ENCODE measurements around the gene CEP20. TPM values are rescaled to one million over a fixed set of nuclear protein-coding genes. Genes with fewer than 3 reads are reported as not detected.

Gene CEP20
- polyA plus RNA-seq, 1 of the 3 experiments (the other 2 are of a cell fraction): 14.8 TPM

DNA sequence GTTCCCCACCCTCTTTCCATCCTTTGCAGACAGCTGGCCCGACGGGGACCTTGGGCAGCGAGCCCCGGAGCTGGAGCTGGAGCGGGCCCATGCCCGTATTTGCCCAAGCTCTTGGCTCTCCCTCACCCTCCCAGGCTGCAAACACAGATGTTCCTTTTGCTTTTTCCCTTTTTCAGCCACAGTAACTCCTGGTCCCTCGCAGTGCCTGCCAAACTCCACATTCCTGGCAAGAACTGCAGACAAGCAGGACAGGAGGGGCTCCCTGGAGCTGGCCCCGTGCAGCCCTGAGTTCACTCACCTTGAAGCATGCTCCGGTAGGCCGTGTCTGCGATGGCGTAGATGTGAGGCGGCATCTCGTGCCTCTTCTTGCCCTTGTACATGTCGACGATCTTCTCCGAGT, 65.4 kb downstream of the CEP20 start:
- Histone ChIP-seq H3K9ac (no peak overlapping the region), H3F3A (replicated peaks; ENCODE audit: insufficient read depth) (no peaks in the 10 kb centered on the region), H3K36me3 (replicated peaks in 1 of 2; ENCODE audit: control insufficient read depth in 1 of 2, insufficient read depth in 2 of 2, low read length in 1 of 2) (no peaks in the 10 kb centered on the region), H3K9me3 (no peaks in the 10 kb centered on the region), H2AFZ (ENCODE audit: low read depth) (no peak overlapping the region), H3K79me2 (ENCODE audit: insufficient read depth) (no peaks in the 10 kb centered on the region), H3K4me1 (ENCODE audit: control insufficient read depth in 1 of 2, insufficient read depth in 2 of 2, low read depth in 1 of 2, low read length in 1 of 2) (no peaks in the 10 kb centered on the region), H4K20me1 (ENCODE audit: insufficient read depth) (no peaks in the 10 kb centered on the region), H3K9me2 (no peaks in the 10 kb centered on the region), H3K4me3 (ENCODE audit: low read depth in 2 of 2, low read length in 1 of 2) (no peak overlapping the region), H3K4me2 (no peak overlapping the region), H3K27ac (ENCODE audit: low read depth in 2 of 2, low read length in 1 of 2) (no peak overlapping the region), H3K27me3 (ENCODE audit: insufficient read depth) (no peaks in the 10 kb centered on the region; the same call in 1 of the 2 replicates)
- TF ChIP-seq, protein P1, sequence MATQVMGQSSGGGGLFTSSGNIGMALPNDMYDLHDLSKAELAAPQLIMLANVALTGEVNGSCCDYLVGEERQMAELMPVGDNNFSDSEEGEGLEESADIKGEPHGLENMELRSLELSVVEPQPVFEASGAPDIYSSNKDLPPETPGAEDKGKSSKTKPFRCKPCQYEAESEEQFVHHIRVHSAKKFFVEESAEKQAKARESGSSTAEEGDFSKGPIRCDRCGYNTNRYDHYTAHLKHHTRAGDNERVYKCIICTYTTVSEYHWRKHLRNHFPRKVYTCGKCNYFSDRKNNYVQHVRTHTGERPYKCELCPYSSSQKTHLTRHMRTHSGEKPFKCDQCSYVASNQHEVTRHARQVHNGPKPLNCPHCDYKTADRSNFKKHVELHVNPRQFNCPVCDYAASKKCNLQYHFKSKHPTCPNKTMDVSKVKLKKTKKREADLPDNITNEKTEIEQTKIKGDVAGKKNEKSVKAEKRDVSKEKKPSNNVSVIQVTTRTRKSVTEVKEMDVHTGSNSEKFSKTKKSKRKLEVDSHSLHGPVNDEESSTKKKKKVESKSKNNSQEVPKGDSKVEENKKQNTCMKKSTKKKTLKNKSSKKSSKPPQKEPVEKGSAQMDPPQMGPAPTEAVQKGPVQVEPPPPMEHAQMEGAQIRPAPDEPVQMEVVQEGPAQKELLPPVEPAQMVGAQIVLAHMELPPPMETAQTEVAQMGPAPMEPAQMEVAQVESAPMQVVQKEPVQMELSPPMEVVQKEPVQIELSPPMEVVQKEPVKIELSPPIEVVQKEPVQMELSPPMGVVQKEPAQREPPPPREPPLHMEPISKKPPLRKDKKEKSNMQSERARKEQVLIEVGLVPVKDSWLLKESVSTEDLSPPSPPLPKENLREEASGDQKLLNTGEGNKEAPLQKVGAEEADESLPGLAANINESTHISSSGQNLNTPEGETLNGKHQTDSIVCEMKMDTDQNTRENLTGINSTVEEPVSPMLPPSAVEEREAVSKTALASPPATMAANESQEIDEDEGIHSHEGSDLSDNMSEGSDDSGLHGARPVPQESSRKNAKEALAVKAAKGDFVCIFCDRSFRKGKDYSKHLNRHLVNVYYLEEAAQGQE (IDR thresholded peaks at IDR 0.05; ENCODE audit: low read depth, low read length): no peak
- TF ChIP-seq POLR2AphosphoS5 (IDR thresholded peaks at IDR 0.05; ENCODE audit: low read depth, low read length) (no peak), RAD21 (IDR thresholded peaks at IDR 0.05; ENCODE audit: low read length) (no peak), RXRA (IDR thresholded peaks at IDR 0.05; ENCODE audit: borderline replicate concordance, low read depth) (no peak), TCF12 (IDR thresholded peaks at IDR 0.05) (no peak), CHD2 (IDR thresholded peaks at IDR 0.05; ENCODE audit: low read length, partially characterized antibody) (no peak), NFIC (IDR thresholded peaks at IDR 0.05; ENCODE audit: borderline replicate concordance) (no peak), TEAD4 (IDR thresholded peaks at IDR 0.05; ENCODE audit: borderline replicate concordance, insufficient read depth) (no peak), GATA2 (CRISPR knock-in tag; IDR thresholded peaks at IDR 0.05) (no peak), MXI1 (IDR thresholded peaks at IDR 0.05; ENCODE audit: low read depth, low read length) (no peak), EZH2phosphoT487 (IDR thresholded peaks at IDR 0.05; ENCODE audit: borderline replicate concordance, low read depth) (no peak), SIN3A (IDR thresholded peaks at IDR 0.05; ENCODE audit: borderline replicate concordance, low read depth, low read length) (no peak)
- TF ChIP-seq, protein P2, sequence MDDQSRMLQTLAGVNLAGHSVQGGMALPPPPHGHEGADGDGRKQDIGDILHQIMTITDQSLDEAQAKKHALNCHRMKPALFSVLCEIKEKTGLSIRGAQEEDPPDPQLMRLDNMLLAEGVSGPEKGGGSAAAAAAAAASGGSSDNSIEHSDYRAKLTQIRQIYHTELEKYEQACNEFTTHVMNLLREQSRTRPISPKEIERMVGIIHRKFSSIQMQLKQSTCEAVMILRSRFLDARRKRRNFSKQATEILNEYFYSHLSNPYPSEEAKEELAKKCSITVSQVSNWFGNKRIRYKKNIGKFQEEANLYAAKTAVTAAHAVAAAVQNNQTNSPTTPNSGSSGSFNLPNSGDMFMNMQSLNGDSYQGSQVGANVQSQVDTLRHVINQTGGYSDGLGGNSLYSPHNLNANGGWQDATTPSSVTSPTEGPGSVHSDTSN (IDR thresholded peaks at IDR 0.05): no peak
- DNase-seq: no peak
- CTCF ChIA-PET: interaction anchor here (0.7 to 6.5 kb wide), 15 partner anchors 13 to 296 kb away, joined by 3 to 83 read pairs (median 3); partner anchors contain the start of gene CEP20
- 73% methylated on average over 14 of the region's 17 CpGs for WGBS (ENCODE audit: low lambda C conversion rate)
- POLR2A ChIA-PET: no interaction called here

- no peak for TF ChIP-seq GATA2 (CRISPR knock-in tag; IDR thresholded peaks at IDR 0.05)
- TF ChIP-seq FOSL2 (IDR thresholded peaks at IDR 0.05; ENCODE audit: borderline replicate concordance, low read depth): no peak
- no peak for TF ChIP-seq ZBTB33 (IDR thresholded peaks at IDR 0.05; ENCODE audit: borderline replicate concordance, low read depth)
- no peak for TF ChIP-seq MAX (IDR thresholded peaks at IDR 0.05; ENCODE audit: low read depth)
- no peak for TF ChIP-seq RAD21 (IDR thresholded peaks at IDR 0.05; ENCODE audit: low read length)
- no peak for TF ChIP-seq GABPA (IDR thresholded peaks at IDR 0.05; ENCODE audit: low read depth)
- no peak for TF ChIP-seq JUND (IDR thresholded peaks at IDR 0.05)
- no peak for TF ChIP-seq TAF1 (IDR thresholded peaks at IDR 0.05; ENCODE audit: borderline replicate concordance, low read depth, low read length)
- TF ChIP-seq EP300 (IDR thresholded peaks at IDR 0.05; ENCODE audit: borderline replicate concordance in 1 of 2, low read depth in 1 of 2, low read length in 1 of 2): no peak
- TF ChIP-seq POLR2AphosphoS5 (IDR thresholded peaks at IDR 0.05; ENCODE audit: low read depth, low read length): no peak
- no peak for TF ChIP-seq RCOR1 (IDR thresholded peaks at IDR 0.05; ENCODE audit: low read length)
- no peak for TF ChIP-seq EZH2phosphoT487 (IDR thresholded peaks at IDR 0.05; ENCODE audit: borderline replicate concordance, low read depth)
- Histone ChIP-seq H3K79me2 (ENCODE audit: insufficient read depth) (no peaks in the 10 kb centered on the region), H3K4me1 (ENCODE audit: control insufficient read depth in 1 of 2, insufficient read depth in 2 of 2, low read depth in 1 of 2, low read length in 1 of 2) (no peaks in the 10 kb centered on the region), H3K9me3 (peaks cover 9% of the 10 kb centered on the region; the same call in 1 of the 2 replicates), H3K4me2 (no peak overlapping the region), H3K27ac (ENCODE audit: low read depth in 2 of 2, low read length in 1 of 2) (no peak overlapping the region), H3K36me3 (replicated peaks in 1 of 2; ENCODE audit: control insufficient read depth in 1 of 2, insufficient read depth in 2 of 2, low read length in 1 of 2) (no peaks in the 10 kb centered on the region), H3K9ac (no peak overlapping the region), H4K20me1 (ENCODE audit: insufficient read depth) (no peaks in the 10 kb centered on the region), H3K27me3 (ENCODE audit: insufficient read depth) (no peaks in the 10 kb centered on the region; the same call in 1 of the 2 replicates), H3F3A (replicated peaks; ENCODE audit: insufficient read depth) (no peaks in the 10 kb centered on the region), H3K4me3 (ENCODE audit: low read depth in 2 of 2, low read length in 1 of 2) (no peak overlapping the region), H2AFZ (ENCODE audit: low read depth) (no peak overlapping the region), H3K9me2 (no peaks in the 10 kb centered on the region)
- ChIA-PET POLR2A (no interaction called here), CTCF (interaction anchor here (0.9 to 6.5 kb wide), 17 partner anchors 11 to 361 kb away, joined by 3 to 83 read pairs (median 5); no protein-coding TSS in a partner anchor)
- no peak for DNase-seq
- 64% methylated on average over 7 of the region's 7 CpGs for WGBS (ENCODE audit: low lambda C conversion rate)
Observed at GRCh38 chr16:15820837-15821236, 67.6 kb downstream of the CEP20 start.
